ENCODE data around the gene DNAL1.
"Not testable (repeated sequence)": the region's sequence is repeated elsewhere in the genome, so short reads cannot be mapped to it uniquely, and the experiment has no call there.

Gene DNAL1
- total RNA-seq: 7.7 reads per million, percentile 27 among the genes with 10 or more reads in this experiment

- peak; percentile 84 for DNase-seq
These were observed at the start of gene DNAL1 for GRCh38 chr14:73644531-73645247. TSS of gene DNAL1 (plus strand) at chr14:73644986. CDS start at chr14:73645040, 54 bp downstream.

- DNase-seq: no peak
These were observed 45.3 kb upstream of the DNAL1 start for GRCh38 chr14:73599499-73599898.

- DNase-seq: no peak
These were observed 41.8 kb upstream of the DNAL1 start for GRCh38 chr14:73602994-73603393.

GRCh38 chr14:73606271-73606670, 38.5 kb upstream of the DNAL1 start:
- DNase-seq: no peak

GRCh38 chr14:73607241-73607640, 37.5 kb upstream of the DNAL1 start:
- DNase-seq: no peak

- no peak for DNase-seq
These were observed 34.1 kb upstream of the DNAL1 start for GRCh38 chr14:73610687-73611086.

- DNase-seq: peak; percentile 33
These were observed 32.3 kb upstream of the DNAL1 start, which contains the start of gene ACOT6 for GRCh38 chr14:73612339-73613045. TSS of gene ACOT6 (plus strand) at chr14:73612517. CDS start at chr14:73612572, 55 bp downstream.

- no peak for DNase-seq
These were observed 31.8 kb upstream of the DNAL1 start for GRCh38 chr14:73613046-73613383.

GRCh38 chr14:73613419-73613963, 31.3 kb upstream of the DNAL1 start:
- DNase-seq: no peak

- DNase-seq: no peak
These were observed 28.0 kb upstream of the DNAL1 start for GRCh38 chr14:73616831-73617230.

- no peak for DNase-seq
These were observed 25.3 kb upstream of the DNAL1 start for GRCh38 chr14:73619524-73619923.

GRCh38 chr14:73620268-73620667, 24.5 kb upstream of the DNAL1 start:
- DNase-seq: no peak

- no peak for DNase-seq
These were observed 21.2 kb upstream of the DNAL1 start for GRCh38 chr14:73623504-73624054.

GRCh38 chr14:73625706-73626105, 19.1 kb upstream of the DNAL1 start:
- no peak for DNase-seq

GRCh38 chr14:73627151-73627558, 17.6 kb upstream of the DNAL1 start:
- no peak for DNase-seq

GRCh38 chr14:73630009-73630780, 14.6 kb upstream of the DNAL1 start:
- no peak for DNase-seq

- peak; percentile 38 for DNase-seq
These were observed 11.4 kb upstream of the DNAL1 start for GRCh38 chr14:73633116-73634010.

- no peak for DNase-seq
These were observed 10.6 kb upstream of the DNAL1 start for GRCh38 chr14:73634011-73634833.

- not testable (repeated sequence) for DNase-seq
These were observed 8.4 kb upstream of the DNAL1 start for GRCh38 chr14:73636355-73636754.

- no peak for DNase-seq
These were observed 7.0 kb upstream of the DNAL1 start for GRCh38 chr14:73637830-73638229.
